Measurements from ENCODE around the gene AGPAT1.

- TF ChIP-seq MXI1 (IDR thresholded peaks at IDR 0.05; ENCODE audit: low read depth, low read length), result no peak
- TF ChIP-seq ZNF207 (IDR thresholded peaks at IDR 0.05; ENCODE audit: borderline replicate concordance), result no peak
- no peak for TF ChIP-seq ATF2 (IDR thresholded peaks at IDR 0.05; ENCODE audit: low read length)
- no peak for TF ChIP-seq CTCF (IDR thresholded peaks at IDR 0.05 in 2 of 3, conservative IDR thresholded peaks at IDR 0.05 in 1 of 3; ENCODE audit: control insufficient read depth in 2 of 3, extremely low read depth in 1 of 3, insufficient read depth in 1 of 3, low read depth in 3 of 3, low read length in 3 of 3)
- no peak for TF ChIP-seq FOXM1 (IDR thresholded peaks at IDR 0.05; ENCODE audit: low read depth, low read length)
- no peak for TF ChIP-seq EED (IDR thresholded peaks at IDR 0.05; ENCODE audit: low read depth)
- no peak for TF ChIP-seq CHD1 (IDR thresholded peaks at IDR 0.05; ENCODE audit: low read depth, low read length)
- TF ChIP-seq ZNF274 (IDR thresholded peaks at IDR 0.05; ENCODE audit: insufficient read depth, insufficient read length), result no peak
- no peak for TF ChIP-seq SIX5 (IDR thresholded peaks at IDR 0.05; ENCODE audit: low read depth, low read length, severe bottlenecking)
- TF ChIP-seq SREBF2 (IDR thresholded peaks at IDR 0.05; ENCODE audit: low read length), result no peak
These were observed 40.4 kb upstream of the AGPAT1 start for GRCh38 chr6:32216285-32216684.

Data from GM12878 (cell line).